ENCODE measurements around the gene ZNF367.

- TF ChIP-seq, protein P1, sequence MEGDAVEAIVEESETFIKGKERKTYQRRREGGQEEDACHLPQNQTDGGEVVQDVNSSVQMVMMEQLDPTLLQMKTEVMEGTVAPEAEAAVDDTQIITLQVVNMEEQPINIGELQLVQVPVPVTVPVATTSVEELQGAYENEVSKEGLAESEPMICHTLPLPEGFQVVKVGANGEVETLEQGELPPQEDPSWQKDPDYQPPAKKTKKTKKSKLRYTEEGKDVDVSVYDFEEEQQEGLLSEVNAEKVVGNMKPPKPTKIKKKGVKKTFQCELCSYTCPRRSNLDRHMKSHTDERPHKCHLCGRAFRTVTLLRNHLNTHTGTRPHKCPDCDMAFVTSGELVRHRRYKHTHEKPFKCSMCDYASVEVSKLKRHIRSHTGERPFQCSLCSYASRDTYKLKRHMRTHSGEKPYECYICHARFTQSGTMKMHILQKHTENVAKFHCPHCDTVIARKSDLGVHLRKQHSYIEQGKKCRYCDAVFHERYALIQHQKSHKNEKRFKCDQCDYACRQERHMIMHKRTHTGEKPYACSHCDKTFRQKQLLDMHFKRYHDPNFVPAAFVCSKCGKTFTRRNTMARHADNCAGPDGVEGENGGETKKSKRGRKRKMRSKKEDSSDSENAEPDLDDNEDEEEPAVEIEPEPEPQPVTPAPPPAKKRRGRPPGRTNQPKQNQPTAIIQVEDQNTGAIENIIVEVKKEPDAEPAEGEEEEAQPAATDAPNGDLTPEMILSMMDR (conservative IDR thresholded peaks at IDR 0.05; ENCODE audit: low read depth, low read length) = no peak
- no peak for TF ChIP-seq MAZ (IDR thresholded peaks at IDR 0.05; ENCODE audit: borderline replicate concordance, low read depth, low read length)
- no peak for TF ChIP-seq RFX5 (IDR thresholded peaks at IDR 0.05; ENCODE audit: low read depth, low read length)
- no peak for TF ChIP-seq POLR2A (IDR thresholded peaks at IDR 0.05; ENCODE audit: low read depth, low read length)
Observed at GRCh38 chr9:96338299-96338698, 79.9 kb downstream of the ZNF367 start.

Data from IMR-90 (cell line).